Activated effector memory CD4-positive, alpha-beta T cell treated with anti-CD3 and anti-CD28 coated beads, Interleukin-2, amount 50 U/mL, for 16 hours (primary cell): ENCODE results near the gene ARHGAP40.

Experiments used
- DNase-seq: peaks from one replicate; pipeline ENCODE4 v3.0.0-alpha.2; 2020

Gene ARHGAP40

DNA sequence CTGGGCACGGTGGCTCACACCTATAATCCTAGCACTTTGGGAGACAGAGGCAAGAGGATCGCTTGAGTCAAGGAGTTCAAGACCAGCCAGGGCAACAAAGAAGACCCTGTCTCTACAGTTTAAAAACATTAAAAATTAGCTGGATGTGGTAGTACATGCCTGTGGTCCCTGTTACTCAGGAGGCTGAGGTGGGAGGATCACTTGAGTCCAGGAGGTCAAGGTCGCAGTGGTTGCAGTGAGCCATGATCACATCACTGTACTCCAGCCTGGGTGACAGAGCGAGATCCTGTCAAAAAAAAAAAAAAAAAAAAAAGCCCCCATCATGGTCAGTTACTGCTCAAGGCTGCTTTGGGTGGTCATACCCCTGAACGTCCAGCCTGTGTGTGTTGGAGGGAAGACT lies 55.8 kb downstream of the ARHGAP40 start:
- DNase-seq, result no peak

DNA sequence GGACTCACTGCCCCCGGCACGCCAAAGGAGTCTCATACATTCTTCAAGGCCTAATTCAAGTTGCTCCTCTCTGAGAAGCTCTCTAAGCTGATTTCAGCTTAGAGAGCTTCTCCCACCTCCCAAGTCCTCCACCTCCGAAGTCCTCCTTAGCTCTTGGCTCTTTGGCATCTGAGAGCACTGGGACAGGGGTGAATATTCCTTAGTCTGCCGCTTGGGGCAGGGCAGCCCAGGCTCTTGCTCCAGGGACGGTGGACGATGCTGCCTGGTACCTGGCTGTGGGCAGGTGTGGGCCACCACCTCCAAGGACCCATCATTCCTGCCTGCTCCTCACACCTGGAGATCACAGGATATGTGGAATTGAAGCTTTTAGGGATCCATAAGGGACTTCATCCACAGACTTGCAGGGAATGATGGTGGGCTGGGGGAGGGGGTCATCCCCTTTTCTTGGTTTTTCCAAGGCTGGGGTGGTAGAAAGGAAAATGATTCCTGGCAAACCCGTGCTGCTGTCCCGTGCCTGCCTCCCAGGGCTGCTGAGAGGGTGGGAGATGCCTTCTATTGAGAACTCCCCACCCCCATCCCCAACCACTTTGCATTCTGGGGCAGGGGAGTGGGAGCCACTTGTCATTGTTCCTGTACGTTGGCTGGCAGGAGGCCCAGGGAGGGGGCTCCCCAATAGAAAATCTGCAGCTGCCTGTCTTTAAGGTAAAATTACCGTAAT lies 57.4 kb downstream of the ARHGAP40 start:
- peak; percentile 74 for DNase-seq

DNA sequence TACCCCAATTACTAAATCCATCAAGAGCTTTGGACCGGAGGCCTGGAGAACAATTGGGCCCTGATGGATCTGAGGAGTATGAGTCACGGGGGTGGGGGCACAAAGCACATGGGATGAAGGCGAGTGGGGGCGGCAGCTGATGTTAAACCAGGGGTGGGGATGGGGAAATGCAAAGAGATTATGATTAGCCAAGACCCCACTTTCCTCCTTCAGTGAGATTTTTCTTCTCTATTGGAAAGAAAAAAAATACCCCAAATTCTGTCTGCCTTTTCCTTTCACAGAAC lies 57.9 kb downstream of the ARHGAP40 start:
- no peak for DNase-seq

DNA sequence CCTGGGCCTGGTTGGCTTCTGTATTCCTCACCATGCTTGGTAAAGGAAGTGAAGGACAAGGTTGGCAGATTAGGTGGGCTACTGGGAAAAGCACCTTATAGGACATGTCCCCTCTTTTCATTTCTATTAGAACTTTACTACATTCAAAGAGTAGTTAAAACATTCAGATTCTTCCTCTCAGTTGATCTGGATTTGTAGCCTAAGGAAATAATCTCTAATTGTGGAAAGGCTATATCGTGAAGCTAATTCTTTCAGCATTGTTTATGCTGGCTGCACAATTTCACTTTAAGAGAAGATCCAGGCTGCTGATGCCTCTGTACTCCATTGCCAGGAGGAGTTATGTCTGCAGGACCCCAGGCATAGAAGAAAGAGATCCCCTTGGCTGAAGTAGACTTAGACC lies 58.8 kb downstream of the ARHGAP40 start:
- no peak for DNase-seq

DNA sequence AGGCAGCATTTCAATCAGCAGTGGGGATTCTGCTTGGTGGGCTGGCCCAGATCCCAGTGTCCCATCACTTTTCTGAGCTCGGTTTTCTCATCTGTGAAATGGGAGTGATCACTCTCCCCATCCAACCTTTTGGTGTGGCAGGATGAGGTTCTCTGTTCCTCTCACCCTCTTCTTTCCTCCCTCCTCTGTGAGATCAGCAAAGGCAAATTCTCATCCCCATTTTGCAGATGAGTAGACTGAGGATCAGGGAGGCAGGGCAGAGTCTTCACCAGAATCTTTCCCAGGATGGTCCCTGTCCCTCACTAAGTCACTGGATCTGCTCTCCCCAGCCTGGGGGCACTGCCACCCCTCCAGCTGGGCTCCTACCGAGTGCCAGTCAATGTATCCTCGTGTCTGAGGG lies 62.1 kb downstream of the ARHGAP40 start:
- no peak for DNase-seq

DNA sequence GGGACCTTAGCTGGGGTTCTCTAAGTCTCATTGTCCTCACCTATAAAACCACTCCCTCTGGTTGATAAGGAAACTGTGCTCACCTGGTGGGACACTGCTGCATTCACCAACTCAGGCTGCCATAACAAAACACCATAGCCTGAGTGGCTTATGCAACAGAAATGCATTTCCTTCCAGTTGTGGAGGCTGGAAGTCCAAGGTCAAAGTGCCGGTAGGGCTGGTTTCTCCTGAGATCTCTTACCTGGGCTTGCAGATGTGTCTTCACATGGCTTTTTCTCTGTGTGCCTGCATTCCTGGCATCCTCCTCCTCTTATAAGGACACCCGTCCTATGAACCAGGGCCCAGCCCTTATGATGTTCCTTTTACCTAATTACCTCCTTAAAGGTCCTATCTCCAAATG lies 62.7 kb downstream of the ARHGAP40 start:
- DNase-seq, result no peak

DNA sequence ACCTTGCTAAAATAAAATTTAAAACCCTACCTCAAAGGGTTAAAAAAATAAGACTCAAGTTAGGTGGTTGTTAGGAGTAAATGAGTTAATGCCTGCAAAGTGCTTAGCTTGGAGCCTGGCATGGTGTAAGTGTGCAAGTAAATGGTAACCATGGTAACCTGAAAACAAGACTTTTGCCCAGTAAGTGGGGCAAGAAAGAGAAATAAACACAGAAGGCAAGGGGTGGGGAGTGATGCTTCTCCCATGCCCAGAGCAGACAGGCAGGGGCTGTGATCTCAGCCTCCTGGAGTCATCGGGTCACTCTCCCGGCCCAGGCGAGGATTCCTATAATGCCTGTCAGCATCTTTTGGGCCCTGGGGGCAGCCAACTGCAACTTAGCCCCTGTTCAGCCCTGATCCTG lies 63.5 kb downstream of the ARHGAP40 start:
- no peak for DNase-seq

DNA sequence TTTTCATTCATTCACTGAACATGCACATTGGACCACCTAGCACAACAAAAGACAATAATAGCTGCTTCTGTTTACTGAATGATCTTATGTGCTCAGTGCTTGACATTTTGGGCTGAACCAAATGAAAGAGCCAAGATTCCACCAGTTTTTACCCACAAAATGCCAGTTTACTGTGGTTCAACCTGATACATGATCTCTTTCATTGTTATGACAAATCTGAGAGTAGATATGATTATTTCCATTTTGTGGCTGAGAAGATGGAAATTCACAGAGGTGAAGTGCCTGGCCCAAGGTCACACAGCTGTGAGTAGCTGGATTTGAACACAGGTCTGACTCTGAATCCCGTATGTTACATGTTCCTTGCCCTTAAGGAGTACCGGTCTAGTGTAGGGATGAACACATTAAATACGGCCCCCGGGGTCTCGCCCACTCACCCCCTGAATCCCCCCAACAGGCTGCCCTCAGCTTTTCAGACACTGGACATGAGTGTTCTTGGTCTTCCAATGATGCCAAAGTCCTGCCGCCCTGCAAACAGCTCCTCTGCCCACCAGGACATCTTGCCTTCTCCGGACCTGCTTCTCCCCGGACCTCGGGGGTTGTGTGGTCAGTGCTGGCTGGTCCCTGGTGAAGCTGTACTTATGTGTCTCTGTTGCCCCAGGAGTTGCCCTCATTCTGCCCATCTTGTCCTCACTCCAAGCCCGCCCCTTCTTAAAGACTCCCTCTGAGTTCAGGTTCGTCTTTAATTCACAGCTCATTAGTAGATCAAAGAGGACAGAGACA lies 64.1 kb downstream of the ARHGAP40 start:
- no peak for DNase-seq

DNA sequence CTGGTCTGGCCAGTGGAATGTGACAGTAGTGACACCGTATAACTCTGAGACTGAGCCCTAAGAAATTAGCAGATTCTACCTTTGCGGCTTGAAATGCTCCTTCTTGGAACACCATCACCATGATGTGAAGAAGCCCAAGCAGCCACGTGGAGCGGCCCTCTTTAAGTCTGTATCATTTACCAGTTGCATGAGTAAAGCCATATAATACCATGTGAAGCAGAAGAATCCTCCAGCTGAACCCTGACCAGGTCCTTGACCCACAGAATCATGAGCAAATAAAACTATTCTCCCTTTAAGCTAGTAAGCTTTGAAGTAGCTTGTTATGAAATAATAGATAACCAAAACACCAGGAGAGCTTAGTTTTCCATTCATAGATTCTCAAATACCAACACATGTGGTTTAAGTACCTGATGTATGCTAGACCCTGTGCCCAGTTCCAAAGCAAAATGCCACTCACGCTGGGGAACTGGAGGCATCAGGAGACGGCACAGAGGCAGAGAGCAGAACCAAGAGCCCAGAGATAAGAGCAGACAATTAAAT lies 65.9 kb downstream of the ARHGAP40 start:
- no peak for DNase-seq

DNA sequence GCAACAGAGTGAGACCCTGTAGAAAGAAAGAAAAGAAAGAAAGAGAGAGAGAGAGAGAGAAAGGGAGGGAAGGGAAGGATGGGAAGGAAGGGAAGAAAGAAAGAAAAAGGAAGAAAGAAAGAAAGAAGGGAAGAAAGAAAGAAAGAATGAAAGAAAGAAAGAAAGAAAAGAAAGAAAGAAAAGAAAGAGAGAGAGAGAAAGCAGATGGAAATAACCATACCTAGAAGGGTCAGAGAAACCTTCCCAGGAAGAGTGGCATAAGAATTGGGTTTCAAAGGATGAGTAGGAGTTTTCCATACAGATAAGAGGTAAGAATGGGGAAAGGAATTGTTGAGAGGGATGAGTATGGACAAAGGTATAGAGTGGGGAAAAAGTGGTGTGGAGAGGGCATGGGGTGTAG lies 68.1 kb downstream of the ARHGAP40 start:
- DNase-seq, result no peak

DNA sequence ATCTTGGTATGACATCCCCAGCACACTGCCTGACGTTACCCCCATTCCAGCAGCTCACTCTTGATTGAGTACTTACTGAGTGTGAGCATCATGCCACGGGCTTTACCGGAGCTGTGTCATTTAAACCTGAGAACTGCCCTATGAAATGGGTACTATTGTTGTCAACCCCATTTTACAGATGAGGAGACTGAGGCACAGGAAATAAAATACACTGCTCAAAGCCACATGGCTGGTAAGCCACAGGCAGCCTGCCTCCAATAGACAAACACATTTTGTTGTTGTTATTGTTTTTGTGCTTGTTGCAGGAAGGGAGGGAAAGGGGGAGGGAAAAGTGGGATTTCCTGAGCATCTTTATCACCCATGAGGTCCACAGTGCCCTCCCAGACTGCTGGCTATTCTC lies 69.2 kb downstream of the ARHGAP40 start:
- no peak for DNase-seq

DNA sequence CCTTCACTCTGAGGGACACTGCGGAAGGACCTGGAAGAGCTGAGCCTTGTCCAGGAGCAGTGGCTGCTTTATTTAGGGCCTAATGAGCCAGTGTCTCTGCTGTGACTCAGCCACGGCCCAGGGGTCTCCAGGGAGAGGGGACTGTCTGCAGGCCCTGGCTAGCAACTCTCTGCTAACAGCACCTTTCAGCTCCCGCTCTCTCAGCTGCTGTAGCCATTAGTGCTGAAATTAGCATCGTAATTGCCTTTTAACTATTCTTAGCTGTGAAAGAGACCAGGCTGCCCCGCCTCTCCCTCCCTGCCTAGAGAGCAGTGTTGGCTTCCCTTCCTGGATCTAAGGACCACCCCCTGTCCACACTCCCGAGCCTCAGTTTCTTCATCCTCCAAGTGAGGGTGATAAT lies 69.6 kb downstream of the ARHGAP40 start:
- DNase-seq, result no peak

DNA sequence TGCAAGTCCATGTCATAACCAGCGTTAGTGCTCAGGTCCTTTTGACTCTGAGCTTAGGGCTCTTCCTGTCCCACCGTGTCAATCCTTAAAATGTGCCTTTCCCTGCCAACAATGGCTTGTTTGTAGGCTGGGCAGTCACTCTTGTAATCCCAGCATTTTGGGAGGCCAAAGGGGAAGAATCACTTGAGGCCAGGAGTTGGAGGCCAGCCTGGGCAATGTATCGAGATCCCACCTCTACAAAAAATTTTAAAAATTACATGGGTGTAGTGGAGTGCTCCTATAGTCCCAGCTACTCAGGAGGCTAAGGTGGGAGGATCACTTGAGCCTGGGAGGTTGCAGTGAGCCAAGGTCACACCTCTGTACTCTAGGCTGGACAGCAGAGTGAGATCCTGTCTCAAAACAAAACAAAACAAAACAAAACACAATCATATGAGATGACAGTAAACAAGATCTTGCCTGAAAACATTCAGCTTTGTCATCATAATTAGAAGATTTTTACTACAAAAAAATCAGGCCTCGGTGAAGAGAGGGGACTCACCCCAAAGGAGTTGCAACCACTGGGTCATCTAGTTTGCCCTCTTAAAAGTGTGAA lies 70.2 kb downstream of the ARHGAP40 start:
- no peak for DNase-seq

DNA sequence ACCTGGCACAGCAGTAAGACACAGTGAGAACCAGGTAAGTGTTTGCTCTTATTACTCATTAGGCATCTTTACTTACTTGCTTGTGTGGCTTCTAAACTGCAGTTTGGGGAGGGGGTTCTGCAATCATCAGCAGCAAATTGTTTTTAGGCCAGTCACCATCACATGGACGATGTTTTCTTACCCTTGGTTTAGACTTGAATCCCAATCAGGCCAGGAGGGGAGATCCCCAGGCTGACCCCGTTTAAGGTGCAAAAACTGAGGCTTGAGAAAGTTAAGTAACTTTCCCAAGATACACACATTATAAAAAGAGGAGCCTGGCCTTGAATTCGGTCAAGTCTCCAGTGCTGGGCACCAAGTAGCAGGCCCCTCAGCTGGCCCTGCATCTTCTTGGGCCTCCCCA lies 70.9 kb downstream of the ARHGAP40 start:
- no peak for DNase-seq

DNA sequence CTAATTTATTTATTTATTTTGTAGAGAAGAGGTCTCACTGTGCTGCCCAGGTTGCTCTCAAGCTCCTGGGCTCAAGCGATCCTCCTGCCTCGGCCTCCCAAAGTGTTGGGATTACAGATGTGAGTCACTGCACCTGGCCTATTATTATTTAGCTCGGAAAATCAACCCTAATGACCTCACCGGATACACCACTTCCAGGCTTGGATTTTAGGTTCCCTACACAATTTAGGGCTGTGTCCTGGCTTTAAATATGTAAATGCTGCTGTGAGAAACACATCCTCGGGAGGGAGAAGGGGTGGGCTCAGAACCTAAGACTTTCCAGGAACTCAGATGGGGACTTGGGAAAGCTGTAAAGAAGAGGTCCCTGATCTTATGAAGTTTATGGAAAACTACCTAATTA lies 71.7 kb downstream of the ARHGAP40 start:
- DNase-seq, result no peak

DNA sequence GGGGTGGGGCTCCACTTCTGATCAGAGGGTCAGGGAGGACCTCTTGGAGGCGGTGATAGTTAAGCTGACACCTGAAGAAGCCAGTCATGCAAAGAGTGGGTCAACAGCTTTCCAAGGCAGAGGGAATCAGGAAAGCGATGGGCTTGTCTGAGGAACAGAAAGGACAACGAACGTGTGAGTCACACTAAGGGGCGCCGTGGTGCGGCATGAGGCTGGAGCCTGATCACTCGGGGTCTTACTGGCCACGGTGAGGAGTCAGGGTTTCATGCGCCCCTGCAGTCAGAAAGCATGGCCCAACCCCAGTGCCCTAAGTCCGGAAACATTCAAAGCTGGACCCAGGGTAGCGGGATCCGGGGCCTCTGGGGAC lies 72.1 kb downstream of the ARHGAP40 start:
- DNase-seq, result no peak

DNA sequence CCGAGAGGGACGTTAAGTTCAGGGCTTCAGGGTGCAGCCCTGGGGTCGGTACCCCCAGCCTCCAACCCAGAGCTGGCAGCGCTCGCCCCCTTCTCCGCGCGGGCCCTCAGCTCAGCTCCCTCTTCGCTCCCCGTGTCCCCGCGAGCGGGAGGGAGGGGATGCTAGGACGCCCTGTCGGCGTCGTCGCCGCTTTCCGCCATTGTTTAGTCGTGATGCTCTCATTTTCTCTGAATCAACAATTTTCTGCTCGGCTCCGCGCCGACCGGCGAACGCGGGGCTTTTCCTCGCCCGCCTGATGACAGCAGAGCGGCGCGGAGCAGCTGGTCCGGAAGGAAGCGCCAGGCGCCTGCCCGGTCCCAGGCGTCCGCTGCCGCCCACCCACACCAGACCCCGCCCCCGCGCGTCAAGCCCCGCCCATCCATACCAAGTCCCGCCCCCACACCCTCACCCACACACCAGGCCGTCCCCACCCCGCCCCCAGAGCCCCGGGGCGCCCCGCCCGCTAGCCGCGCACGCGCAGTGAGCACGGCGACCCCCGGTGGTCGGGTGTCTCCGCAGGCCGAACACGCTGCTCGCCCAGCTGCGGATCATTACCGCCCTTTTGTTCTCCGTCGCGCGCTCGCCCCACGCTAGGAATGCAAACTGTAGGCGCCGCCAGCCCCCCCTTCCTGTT lies 72.6 kb downstream of the ARHGAP40 start:
- DNase-seq, result peak; percentile 83

DNA sequence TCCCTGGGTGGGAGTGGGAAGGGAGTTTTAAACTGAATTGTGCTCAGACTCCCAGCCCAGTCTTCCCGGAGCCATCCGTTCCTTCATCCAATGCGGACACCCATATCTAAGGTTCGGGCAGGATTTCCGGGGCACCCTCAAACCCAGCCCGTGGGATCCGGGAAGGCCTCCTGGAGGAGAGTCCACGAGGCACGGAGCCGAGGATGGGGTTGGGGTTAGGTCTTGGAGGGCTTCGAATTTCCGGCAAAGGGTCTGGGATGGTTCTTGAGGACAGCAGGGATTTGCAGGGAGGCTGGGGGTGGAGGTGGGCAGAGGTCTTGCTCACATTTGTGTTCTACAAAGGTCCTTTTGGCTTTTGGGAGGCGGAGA lies 73.1 kb downstream of the ARHGAP40 start:
- DNase-seq, result no peak

DNA sequence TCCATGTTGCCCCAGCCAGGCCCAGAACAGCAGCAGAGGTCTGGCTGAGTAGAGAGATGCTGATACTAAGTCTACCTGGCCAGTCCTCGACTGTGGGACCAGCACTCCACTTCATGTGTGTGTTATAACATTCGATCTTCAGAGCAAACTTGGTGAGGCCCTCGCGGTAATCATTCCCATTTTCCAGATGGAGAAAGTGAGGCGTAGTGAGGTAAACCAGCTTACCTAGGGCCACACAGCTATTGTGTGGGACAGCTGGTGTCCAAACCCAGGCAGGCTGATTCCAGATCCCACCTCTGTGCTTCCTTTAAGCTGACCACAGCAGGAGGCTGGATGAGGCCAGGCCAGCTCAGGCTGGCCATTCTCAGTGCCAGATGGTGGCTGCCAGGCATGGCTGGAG lies 75.0 kb downstream of the ARHGAP40 start:
- no peak for DNase-seq

DNA sequence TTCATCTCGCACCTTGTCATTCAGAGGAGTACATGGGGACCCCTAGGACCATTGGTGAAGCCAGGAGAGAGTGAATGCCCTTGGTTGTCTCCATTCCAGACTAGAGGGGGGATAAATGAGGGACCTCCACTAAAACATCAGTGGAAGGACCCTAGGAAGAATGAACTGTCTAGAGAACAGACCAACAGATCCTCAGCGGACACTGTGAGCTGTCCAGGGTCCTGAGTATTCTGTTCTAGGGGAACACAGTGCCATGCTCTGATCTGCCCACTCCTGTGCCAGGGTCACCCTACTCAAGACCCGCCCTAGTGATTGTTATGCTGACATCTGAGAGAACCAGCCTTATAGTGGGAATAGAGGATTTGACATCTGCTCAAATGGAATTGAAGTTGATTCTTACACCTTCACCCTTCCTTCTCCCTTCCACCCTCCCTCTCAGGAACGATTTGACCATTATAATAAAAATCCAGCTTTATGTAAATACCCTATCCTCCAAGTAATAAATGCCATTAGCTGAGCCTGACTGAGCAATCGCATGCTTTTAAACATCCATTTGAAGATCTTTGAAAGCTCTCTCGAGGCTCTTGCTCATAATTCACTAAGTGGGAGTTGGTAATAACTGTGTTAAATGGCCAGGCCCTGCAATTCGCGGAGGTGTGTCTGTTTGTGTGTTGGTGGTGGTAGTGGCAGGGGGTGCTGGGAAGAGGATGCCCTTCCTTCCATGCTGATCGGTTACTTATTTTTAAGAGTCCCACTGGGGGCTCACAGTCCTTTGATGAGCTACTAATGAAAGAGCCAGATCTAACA lies 79.1 kb downstream of the ARHGAP40 start:
- no peak for DNase-seq

DNA sequence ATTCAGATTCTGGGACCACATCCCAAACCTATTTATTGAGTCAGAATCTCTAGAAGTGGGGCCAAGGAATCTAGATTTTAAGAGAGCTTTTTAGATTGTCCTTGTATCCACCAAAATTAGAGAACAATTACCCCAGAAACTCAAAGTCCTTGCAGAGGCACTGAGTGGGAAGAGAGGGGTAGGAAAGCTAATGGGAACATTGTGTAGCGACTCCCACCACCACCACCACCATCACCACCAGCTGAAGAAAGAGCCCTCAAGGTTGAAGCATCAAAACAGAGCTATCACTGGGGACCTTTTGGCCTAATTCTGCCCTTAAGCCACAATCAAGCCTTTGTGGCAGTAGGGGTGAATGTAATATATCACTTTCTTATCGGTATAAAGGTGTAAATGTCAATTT lies 83.7 kb downstream of the ARHGAP40 start:
- DNase-seq, result no peak

DNA sequence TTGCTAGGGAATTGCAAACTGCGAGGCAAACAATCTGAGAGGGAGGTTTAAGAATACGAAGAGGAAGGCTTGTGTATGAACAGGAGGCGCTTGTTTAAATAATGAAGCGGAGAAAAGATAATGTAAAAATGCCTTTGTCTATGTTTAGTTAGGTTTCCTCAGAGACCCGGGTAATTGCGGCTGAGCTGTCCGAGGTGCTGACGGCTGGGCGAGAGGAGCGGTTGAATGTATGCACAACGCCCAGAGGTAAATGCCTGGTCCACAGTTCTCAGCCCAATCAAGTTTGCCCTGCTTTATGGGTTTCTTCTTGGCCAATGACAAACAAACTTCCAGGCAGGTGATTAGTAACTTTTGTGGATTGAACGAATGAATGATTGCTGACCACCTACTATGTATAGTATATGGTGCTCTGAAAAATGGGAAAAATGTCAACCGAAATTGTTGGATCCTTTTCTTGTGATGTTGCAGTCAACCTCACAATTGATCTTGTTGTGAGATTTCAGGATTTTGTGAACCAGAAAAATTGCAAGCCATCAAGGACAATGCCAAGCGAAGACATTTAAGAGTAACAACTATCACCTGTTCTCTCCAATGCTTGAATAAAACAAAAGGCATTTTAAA lies 84.4 kb downstream of the ARHGAP40 start:
- peak; percentile 73 for DNase-seq
